Uterus (tissue), 2 donors: ENCODE measurements around the gene PHLPP2.

Source experiments
- POLR2A ChIP-seq, 2 donors: fragments of 450-650 bp; IDR thresholded peaks; one replicate each; pipeline ENCODE4 v1.6.1; 2016; ENCODE audit warnings: antibody characterized with exemption in 2 of 2, mild to moderate bottlenecking in 1 of 2, moderate library complexity in 1 of 2
- TF ChIP-seq, protein P1 (sequence below), 4 experiments: fragments of 200-600 bp in 2 of 4; fragments of 450-650 bp in 2 of 4; sonication (generic) in 2 of 4; IDR thresholded peaks; one replicate each; pipeline ENCODE4 v1.5.1; 2016 to 2019; ENCODE audit warnings: antibody characterized with exemption in 4 of 4, mild to moderate bottlenecking in 2 of 4, moderate library complexity in 1 of 4

DNA sequence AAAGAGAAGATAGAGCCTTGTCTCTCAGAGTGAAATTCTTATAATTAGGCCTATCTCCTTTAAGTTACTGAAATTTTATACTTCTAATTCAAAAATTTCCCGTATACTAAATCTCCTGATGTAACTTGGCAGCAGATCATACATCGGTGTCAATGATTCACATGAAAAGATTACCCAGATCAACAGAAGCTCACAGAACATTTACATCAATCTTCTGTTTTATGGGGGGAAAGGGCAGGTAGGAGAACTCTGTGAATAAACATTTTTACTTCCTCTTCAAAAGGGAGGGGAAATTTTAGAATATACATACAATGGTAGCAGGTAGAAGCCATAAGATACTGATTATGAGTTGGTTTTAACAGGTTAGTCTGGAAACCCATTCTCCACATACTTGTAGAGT lies 43.1 kb downstream of the PHLPP2 start:
- no peak for TF ChIP-seq POLR2A (IDR thresholded peaks at IDR 0.05)
- TF ChIP-seq, protein P1, sequence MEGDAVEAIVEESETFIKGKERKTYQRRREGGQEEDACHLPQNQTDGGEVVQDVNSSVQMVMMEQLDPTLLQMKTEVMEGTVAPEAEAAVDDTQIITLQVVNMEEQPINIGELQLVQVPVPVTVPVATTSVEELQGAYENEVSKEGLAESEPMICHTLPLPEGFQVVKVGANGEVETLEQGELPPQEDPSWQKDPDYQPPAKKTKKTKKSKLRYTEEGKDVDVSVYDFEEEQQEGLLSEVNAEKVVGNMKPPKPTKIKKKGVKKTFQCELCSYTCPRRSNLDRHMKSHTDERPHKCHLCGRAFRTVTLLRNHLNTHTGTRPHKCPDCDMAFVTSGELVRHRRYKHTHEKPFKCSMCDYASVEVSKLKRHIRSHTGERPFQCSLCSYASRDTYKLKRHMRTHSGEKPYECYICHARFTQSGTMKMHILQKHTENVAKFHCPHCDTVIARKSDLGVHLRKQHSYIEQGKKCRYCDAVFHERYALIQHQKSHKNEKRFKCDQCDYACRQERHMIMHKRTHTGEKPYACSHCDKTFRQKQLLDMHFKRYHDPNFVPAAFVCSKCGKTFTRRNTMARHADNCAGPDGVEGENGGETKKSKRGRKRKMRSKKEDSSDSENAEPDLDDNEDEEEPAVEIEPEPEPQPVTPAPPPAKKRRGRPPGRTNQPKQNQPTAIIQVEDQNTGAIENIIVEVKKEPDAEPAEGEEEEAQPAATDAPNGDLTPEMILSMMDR (IDR thresholded peaks at IDR 0.05): no peak
